SK-N-SH (cell line): ENCODE measurements around the gene NCKAP5. TPM values are rescaled to one million over a fixed set of nuclear protein-coding genes. Genes with fewer than 3 reads are reported as not detected.

Experiments used
- CTCF ChIA-PET: fragments of 300-600, 350-600 bp; formaldehyde crosslinking; extraction: SDS; loops from one replicate; lab custom pipeline; 2021; lab: Yijun Ruan, JAX
- POLR2A ChIA-PET: fragments of 350-600 bp; sonication (Branson Sonifier 250); formaldehyde crosslinking; extraction: SDS; loops from one replicate; lab custom pipeline; 2020; ENCODE audit warnings: antibody characterized with exemption, inconsistent platforms; lab: Yijun Ruan, JAX
- DNase-seq: peaks from one replicate; pipeline ENCODE4 v3.0.0; 2012
- H2AFZ ChIP-seq: fragments of 200-600 bp; sonication (generic); 2 replicates; pipeline ENCODE4 v1.8.1; 2016; ENCODE audit warnings: antibody characterized with exemption, mild to moderate bottlenecking, low read depth
- H3F3A ChIP-seq: fragments of 200-600 bp; sonication (generic); replicated peaks from 2 replicates; pipeline ENCODE3; 2016; ENCODE audit warnings: antibody characterized with exemption, mild to moderate bottlenecking; ENCODE audit not compliant: insufficient read depth
- H3K27ac ChIP-seq, 2 experiments: fragments of 200-500 bp in 1 of 2; fragments of 200-600 bp in 1 of 2; sonication (Bioruptor generic) in 1 of 2; sonication (generic), shearing (Covaris generic) in 1 of 2; 2 replicates each; pipeline versions ENCODE4 v1.5.1 to v1.6.1; 2014 to 2016; ENCODE audit warnings: low read depth in 2 of 2, inconsistent platforms in 1 of 2, low read length in 1 of 2, mild to moderate bottlenecking in 1 of 2, mixed read lengths in 1 of 2
- H3K27me3 ChIP-seq: fragments of 200-600 bp; sonication (generic), shearing (Covaris generic); 2 replicates; pipeline ENCODE4 v1.6.1; 2016; ENCODE audit warnings: mixed run types; ENCODE audit not compliant: insufficient read depth
- H3K36me3 ChIP-seq, 2 experiments: fragments of 200-500 bp in 1 of 2; fragments of 200-600 bp in 1 of 2; sonication (Bioruptor generic) in 1 of 2; sonication (generic) in 1 of 2; replicated peaks in 1 of 2; 2 replicates each; pipeline versions ENCODE3 to v1.5.1; 2014 to 2016; ENCODE audit warnings: low read length in 1 of 2, mild to moderate bottlenecking in 1 of 2; ENCODE audit not compliant: insufficient read depth in 2 of 2, control insufficient read depth in 1 of 2
- H3K4me1 ChIP-seq, 2 experiments: fragments of 200-500 bp in 1 of 2; fragments of 200-600 bp in 1 of 2; sonication (Bioruptor generic) in 1 of 2; sonication (generic), shearing (Covaris generic) in 1 of 2; 2 replicates each; pipeline versions ENCODE4 v1.5.1 to v1.6.1; 2014 to 2016; ENCODE audit warnings: low read depth in 1 of 2, low read length in 1 of 2, mixed run types in 1 of 2; ENCODE audit not compliant: insufficient read depth in 2 of 2, control insufficient read depth in 1 of 2
- H3K4me2 ChIP-seq: fragments of 200-600 bp; sonication (generic), shearing (Covaris generic); 2 replicates; pipeline ENCODE4 v1.6.1; 2017; ENCODE audit warnings: mixed run types
- H3K4me3 ChIP-seq, 2 experiments: fragments of 200-500 bp in 1 of 2; fragments of 200-600 bp in 1 of 2; sonication (Bioruptor generic) in 1 of 2; sonication (generic), shearing (Covaris generic) in 1 of 2; 2 replicates each; pipeline versions ENCODE4 v1.5.1 to v1.8.1; 2014 to 2016; ENCODE audit warnings: low read depth in 2 of 2, inconsistent platforms in 1 of 2, low read length in 1 of 2, mild to moderate bottlenecking in 1 of 2, mixed read lengths in 1 of 2, moderate library complexity in 1 of 2
- H3K79me2 ChIP-seq: fragments of 200-600 bp; sonication (generic); 2 replicates; pipeline ENCODE4 v1.8.1; 2017; ENCODE audit warnings: mild to moderate bottlenecking; ENCODE audit not compliant: insufficient read depth
- H3K9ac ChIP-seq: fragments of 200-600 bp; sonication (generic); 2 replicates; pipeline ENCODE4 v1.6.1; 2017; ENCODE audit warnings: mixed run types
- H3K9me2 ChIP-seq: fragments of 200-600 bp; sonication (generic); 2 replicates; pipeline ENCODE4 v1.6.1; 2017; ENCODE audit warnings: mixed run types
- H3K9me3 ChIP-seq: fragments of 200-600 bp; sonication (generic); 2 replicates; pipeline ENCODE4 v1.6.1; 2017; ENCODE audit warnings: mixed run types, mild to moderate bottlenecking, moderate library complexity
- H4K20me1 ChIP-seq: fragments of 200-600 bp; sonication (generic); 2 replicates; pipeline ENCODE4 v1.6.1; 2017; ENCODE audit warnings: mild to moderate bottlenecking, mixed run types; ENCODE audit not compliant: insufficient read depth
- FOXJ3 ChIP-seq: sonication (generic); formaldehyde crosslinking; IDR thresholded peaks from 2 replicates; pipeline ENCODE4 v1.5.1; 2020; ENCODE audit warnings: mild to moderate bottlenecking, missing genetic modification reagents
- FOXM1 ChIP-seq: IDR thresholded peaks from 2 replicates; pipeline ENCODE4 v1.4.0; 2012; ENCODE audit warnings: low read depth, mild to moderate bottlenecking
- JUND ChIP-seq: IDR thresholded peaks from 2 replicates; pipeline ENCODE4 v1.4.0; 2012
- MXI1 ChIP-seq: IDR thresholded peaks from 2 replicates; pipeline ENCODE4 v1.6.1; 2012; ENCODE audit warnings: mild to moderate bottlenecking, low read depth, low read length, improper control_type of control experiment
- RFX5 ChIP-seq: IDR thresholded peaks from 2 replicates; pipeline ENCODE4 v1.6.1; 2012; ENCODE audit warnings: mild to moderate bottlenecking, improper control_type of control experiment, low read length
- RXRA ChIP-seq: IDR thresholded peaks from 2 replicates; pipeline ENCODE4 v1.4.0; 2012; ENCODE audit warnings: low read depth, mild to moderate bottlenecking, borderline replicate concordance
- SMC3 ChIP-seq: IDR thresholded peaks from 2 replicates; pipeline ENCODE4 v1.6.1; 2012; ENCODE audit warnings: low read depth, low read length, improper control_type of control experiment
- TCF12 ChIP-seq: IDR thresholded peaks from 2 replicates; pipeline ENCODE4 v1.4.0; 2012
- YY1 ChIP-seq: IDR thresholded peaks from 2 replicates; pipeline ENCODE4 v1.4.0; 2012; ENCODE audit warnings: low read depth, mild to moderate bottlenecking
- WGBS: methylation state at CpG from one replicate; pipeline ENCODE4 v1.1.6; 2017; ENCODE audit warnings: low lambda C conversion rate; 5-methylcytosine and 5-hydroxymethylcytosine counted together
- polyA plus RNA-seq, 3 experiments: library from polyadenylated mRNA; depleted of rRNA; stranded (reverse); fragments of >200 nt; gene quantifications; 2 replicates each; pipeline ENCODE4 v1.2.3, GENCODE V29; 2012
- TF ChIP-seq, protein P1 (sequence below): IDR thresholded peaks from 2 replicates; pipeline ENCODE4 v1.4.0; 2012; ENCODE audit warnings: low read depth, borderline replicate concordance
- TF ChIP-seq, protein P2 (sequence below): IDR thresholded peaks from 2 replicates; pipeline ENCODE4 v1.4.0; 2012; ENCODE audit warnings: low read depth
- TF ChIP-seq, protein P3 (sequence below): IDR thresholded peaks from 2 replicates; pipeline ENCODE4 v1.6.1; 2012; ENCODE audit warnings: mild to moderate bottlenecking, low read depth, low read length, moderate library complexity
- TF ChIP-seq, protein P4 (sequence below): fragments of 150-350 bp; IDR thresholded peaks from 2 replicates; pipeline ENCODE4 v1.6.1; 2017; ENCODE audit warnings: antibody characterized with exemption, low read length, low read depth, borderline replicate concordance

The NCKAP5 gene
- polyA plus RNA-seq, 1 of the 3 experiments (the other 2 are of a cell fraction) = 0.02 TPM

DNA sequence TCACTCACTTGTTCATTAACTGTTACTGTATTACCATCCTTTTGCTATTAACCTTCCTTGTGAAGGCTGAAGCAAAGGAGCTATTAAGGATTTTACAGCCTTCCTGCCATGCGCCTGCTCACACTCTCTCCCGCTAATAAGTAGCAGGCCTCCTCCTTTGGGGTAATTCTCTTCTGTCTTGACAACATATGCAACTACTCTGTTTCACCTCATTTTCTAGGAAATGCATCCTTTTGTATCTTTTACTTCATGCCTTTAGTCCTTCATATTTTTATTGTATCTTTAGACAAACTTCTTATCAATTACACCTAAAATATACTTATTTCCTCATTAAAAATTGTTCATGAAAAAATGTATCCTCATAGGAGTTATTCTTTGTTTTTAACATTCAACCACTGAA, 463.4 kb downstream of the NCKAP5 start (continued):
- TF ChIP-seq, protein P1, sequence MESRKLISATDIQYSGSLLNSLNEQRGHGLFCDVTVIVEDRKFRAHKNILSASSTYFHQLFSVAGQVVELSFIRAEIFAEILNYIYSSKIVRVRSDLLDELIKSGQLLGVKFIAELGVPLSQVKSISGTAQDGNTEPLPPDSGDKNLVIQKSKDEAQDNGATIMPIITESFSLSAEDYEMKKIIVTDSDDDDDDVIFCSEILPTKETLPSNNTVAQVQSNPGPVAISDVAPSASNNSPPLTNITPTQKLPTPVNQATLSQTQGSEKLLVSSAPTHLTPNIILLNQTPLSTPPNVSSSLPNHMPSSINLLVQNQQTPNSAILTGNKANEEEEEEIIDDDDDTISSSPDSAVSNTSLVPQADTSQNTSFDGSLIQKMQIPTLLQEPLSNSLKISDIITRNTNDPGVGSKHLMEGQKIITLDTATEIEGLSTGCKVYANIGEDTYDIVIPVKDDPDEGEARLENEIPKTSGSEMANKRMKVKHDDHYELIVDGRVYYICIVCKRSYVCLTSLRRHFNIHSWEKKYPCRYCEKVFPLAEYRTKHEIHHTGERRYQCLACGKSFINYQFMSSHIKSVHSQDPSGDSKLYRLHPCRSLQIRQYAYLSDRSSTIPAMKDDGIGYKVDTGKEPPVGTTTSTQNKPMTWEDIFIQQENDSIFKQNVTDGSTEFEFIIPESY = no peak
- TF ChIP-seq FOXM1 (no peak), TCF12 (no peak), MXI1 (no peak)
- TF ChIP-seq, protein P2, sequence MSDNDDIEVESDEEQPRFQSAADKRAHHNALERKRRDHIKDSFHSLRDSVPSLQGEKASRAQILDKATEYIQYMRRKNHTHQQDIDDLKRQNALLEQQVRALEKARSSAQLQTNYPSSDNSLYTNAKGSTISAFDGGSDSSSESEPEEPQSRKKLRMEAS = no peak

DNA sequence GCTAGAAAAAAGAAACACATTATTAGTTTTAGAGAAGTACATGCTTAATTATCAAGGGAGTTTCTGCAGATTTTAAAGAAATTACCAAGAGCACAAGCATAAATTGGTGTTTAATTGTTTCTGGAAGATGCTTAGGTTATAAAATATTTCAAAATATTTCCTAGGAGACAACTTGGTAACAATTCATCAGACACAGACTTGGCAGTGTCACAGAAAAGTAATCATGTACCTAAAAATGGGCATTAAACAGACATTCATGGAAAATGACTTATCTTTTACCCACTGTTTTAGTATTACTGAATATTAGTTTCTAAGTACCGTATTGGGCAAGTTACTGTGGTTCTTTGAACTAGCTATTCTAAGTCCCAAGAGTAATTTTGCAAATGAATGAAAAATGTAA, 469.5 kb downstream of the NCKAP5 start:
- POLR2A ChIA-PET = no interaction called here
- Histone ChIP-seq H3K9ac (no peak overlapping the region), H3K4me3 (no peak overlapping the region), H3K4me1 (no peaks in the 10 kb centered on the region), H3K9me3 (no peaks in the 10 kb centered on the region), H3K9me2 (no peaks in the 10 kb centered on the region), H3K27me3 (no peaks in the 10 kb centered on the region), H3K36me3 (no peaks in the 10 kb centered on the region), H4K20me1 (no peaks in the 10 kb centered on the region), H2AFZ (no peak overlapping the region), H3K27ac (no peak overlapping the region), H3K79me2 (no peaks in the 10 kb centered on the region), H3F3A (no peaks in the 10 kb centered on the region), H3K4me2 (no peak overlapping the region)
- WGBS = 71% methylated on average over 1 of the region's 1 CpG
- no peak for TF ChIP-seq RFX5
- TF ChIP-seq JUND = no peak
- TF ChIP-seq, protein P3, sequence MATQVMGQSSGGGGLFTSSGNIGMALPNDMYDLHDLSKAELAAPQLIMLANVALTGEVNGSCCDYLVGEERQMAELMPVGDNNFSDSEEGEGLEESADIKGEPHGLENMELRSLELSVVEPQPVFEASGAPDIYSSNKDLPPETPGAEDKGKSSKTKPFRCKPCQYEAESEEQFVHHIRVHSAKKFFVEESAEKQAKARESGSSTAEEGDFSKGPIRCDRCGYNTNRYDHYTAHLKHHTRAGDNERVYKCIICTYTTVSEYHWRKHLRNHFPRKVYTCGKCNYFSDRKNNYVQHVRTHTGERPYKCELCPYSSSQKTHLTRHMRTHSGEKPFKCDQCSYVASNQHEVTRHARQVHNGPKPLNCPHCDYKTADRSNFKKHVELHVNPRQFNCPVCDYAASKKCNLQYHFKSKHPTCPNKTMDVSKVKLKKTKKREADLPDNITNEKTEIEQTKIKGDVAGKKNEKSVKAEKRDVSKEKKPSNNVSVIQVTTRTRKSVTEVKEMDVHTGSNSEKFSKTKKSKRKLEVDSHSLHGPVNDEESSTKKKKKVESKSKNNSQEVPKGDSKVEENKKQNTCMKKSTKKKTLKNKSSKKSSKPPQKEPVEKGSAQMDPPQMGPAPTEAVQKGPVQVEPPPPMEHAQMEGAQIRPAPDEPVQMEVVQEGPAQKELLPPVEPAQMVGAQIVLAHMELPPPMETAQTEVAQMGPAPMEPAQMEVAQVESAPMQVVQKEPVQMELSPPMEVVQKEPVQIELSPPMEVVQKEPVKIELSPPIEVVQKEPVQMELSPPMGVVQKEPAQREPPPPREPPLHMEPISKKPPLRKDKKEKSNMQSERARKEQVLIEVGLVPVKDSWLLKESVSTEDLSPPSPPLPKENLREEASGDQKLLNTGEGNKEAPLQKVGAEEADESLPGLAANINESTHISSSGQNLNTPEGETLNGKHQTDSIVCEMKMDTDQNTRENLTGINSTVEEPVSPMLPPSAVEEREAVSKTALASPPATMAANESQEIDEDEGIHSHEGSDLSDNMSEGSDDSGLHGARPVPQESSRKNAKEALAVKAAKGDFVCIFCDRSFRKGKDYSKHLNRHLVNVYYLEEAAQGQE = no peak
- TF ChIP-seq SMC3 = no peak
- TF ChIP-seq FOXJ3 = no peak
- TF ChIP-seq, protein P4, sequence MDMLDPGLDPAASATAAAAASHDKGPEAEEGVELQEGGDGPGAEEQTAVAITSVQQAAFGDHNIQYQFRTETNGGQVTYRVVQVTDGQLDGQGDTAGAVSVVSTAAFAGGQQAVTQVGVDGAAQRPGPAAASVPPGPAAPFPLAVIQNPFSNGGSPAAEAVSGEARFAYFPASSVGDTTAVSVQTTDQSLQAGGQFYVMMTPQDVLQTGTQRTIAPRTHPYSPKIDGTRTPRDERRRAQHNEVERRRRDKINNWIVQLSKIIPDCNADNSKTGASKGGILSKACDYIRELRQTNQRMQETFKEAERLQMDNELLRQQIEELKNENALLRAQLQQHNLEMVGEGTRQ = no peak
- no peak for TF ChIP-seq YY1
- TF ChIP-seq RXRA = no peak
- no peak for DNase-seq
- CTCF ChIA-PET = interaction anchor here (1.4 kb wide), 1 partner anchor 73 kb away, joined by 3 read pairs; no protein-coding TSS in a partner anchor
